ENCODE data around the gene MPO. TPM values are rescaled to one million over a fixed set of nuclear protein-coding genes. Genes with fewer than 3 reads are reported as not detected.

MPO gene
- total and polyA plus RNA-seq, 7 donors = 0.11 to 0.95 (median 0.38) TPM

GRCh38 chr17:58313815-58314705, 33.3 kb upstream of the MPO start:
- Histone ChIP-seq H3K4me3 (no peak overlapping the region), H3K9me3 (no peaks in the 10 kb centered on the region), H3K36me3 (ENCODE audit: insufficient read depth in 1 of 2, low read depth in 1 of 2) (no peaks in the 10 kb centered on the region), H3K27me3 (ENCODE audit: insufficient read depth in 3 of 3, low read length in 2 of 3) (no peaks in the 10 kb centered on the region), H3K4me1 (no peaks in the 10 kb centered on the region), H3K27ac (no peak overlapping the region)
- DNase-seq = no peak
- WGBS, 3 donors = 61 to 67% (median 66%) methylated on average over 7 of the region's 7 CpGs
- intact Hi-C loops (cut with DNase I) = no loop called here
- TF ChIP-seq, protein P1, sequence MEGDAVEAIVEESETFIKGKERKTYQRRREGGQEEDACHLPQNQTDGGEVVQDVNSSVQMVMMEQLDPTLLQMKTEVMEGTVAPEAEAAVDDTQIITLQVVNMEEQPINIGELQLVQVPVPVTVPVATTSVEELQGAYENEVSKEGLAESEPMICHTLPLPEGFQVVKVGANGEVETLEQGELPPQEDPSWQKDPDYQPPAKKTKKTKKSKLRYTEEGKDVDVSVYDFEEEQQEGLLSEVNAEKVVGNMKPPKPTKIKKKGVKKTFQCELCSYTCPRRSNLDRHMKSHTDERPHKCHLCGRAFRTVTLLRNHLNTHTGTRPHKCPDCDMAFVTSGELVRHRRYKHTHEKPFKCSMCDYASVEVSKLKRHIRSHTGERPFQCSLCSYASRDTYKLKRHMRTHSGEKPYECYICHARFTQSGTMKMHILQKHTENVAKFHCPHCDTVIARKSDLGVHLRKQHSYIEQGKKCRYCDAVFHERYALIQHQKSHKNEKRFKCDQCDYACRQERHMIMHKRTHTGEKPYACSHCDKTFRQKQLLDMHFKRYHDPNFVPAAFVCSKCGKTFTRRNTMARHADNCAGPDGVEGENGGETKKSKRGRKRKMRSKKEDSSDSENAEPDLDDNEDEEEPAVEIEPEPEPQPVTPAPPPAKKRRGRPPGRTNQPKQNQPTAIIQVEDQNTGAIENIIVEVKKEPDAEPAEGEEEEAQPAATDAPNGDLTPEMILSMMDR (IDR thresholded peaks at IDR 0.05) = no peak
- no peak for ATAC-seq

- 39 to 57% (median 56%) methylated on average over 1 of the region's 1 CpG for WGBS, 3 donors
These were observed 32.1 kb upstream of the MPO start for GRCh38 chr17:58312829-58313228.

GRCh38 chr17:58312021-58312630, 31.4 kb upstream of the MPO start:
- H3K27me3 ChIP-seq (ENCODE audit: insufficient read depth in 3 of 3, low read length in 2 of 3) = no peaks in the 10 kb centered on the region
- no peaks in the 10 kb centered on the region for H3K36me3 ChIP-seq (ENCODE audit: insufficient read depth in 1 of 2, low read depth in 1 of 2)
- H3K27ac ChIP-seq = no peak overlapping the region
- TF ChIP-seq, protein P1 (IDR thresholded peaks at IDR 0.05) = no peak
- intact Hi-C loops (cut with DNase I) = no loop called here
- H3K9me3 ChIP-seq = no peaks in the 10 kb centered on the region
- DNase-seq = no peak
- no peak overlapping the region for H3K4me3 ChIP-seq
- H3K4me1 ChIP-seq = no peaks in the 10 kb centered on the region
- ATAC-seq = no peak
- 83 to 89% (median 88%) methylated on average over 23 of the region's 23 CpGs for WGBS, 3 donors

More at GRCh38 chr17:58312829-58313228, 32.1 kb upstream of the MPO start:
- Histone ChIP-seq H3K36me3 (ENCODE audit: insufficient read depth in 1 of 2, low read depth in 1 of 2) (no peaks in the 10 kb centered on the region), H3K27me3 (ENCODE audit: insufficient read depth in 3 of 3, low read length in 2 of 3) (no peaks in the 10 kb centered on the region), H3K9me3 (no peaks in the 10 kb centered on the region), H3K27ac (no peak overlapping the region), H3K4me1 (no peaks in the 10 kb centered on the region), H3K4me3 (no peak overlapping the region)
- TF ChIP-seq, protein P1 (IDR thresholded peaks at IDR 0.05) = no peak
- ATAC-seq (no peak), DNase-seq (no peak)
- intact Hi-C loops (cut with DNase I) = no loop called here

GRCh38 chr17:58311429-58311894, 30.7 kb upstream of the MPO start:
- no peaks in the 10 kb centered on the region for H3K27me3 ChIP-seq (ENCODE audit: insufficient read depth in 3 of 3, low read length in 2 of 3)
- H3K4me1 ChIP-seq = no peaks in the 10 kb centered on the region
- ATAC-seq (no peak), DNase-seq (no peak)
- H3K9me3 ChIP-seq = no peaks in the 10 kb centered on the region
- H3K27ac ChIP-seq = no peak overlapping the region
- no peaks in the 10 kb centered on the region for H3K36me3 ChIP-seq (ENCODE audit: insufficient read depth in 1 of 2, low read depth in 1 of 2)
- TF ChIP-seq, protein P1 (IDR thresholded peaks at IDR 0.05) = no peak
- intact Hi-C loops (cut with DNase I) = no loop called here
- no peak overlapping the region for H3K4me3 ChIP-seq
- whole genome bisulfite sequencing, 3 donors = 88 to 93% (median 89%) methylated on average over 9 of the region's 9 CpGs
